Measurements from ENCODE around the gene ALOX15B. TPM values are rescaled to one million over a fixed set of nuclear protein-coding genes. Genes with fewer than 3 reads are reported as not detected.
"Not testable (repeated sequence)": the region's sequence is repeated elsewhere in the genome, so short reads cannot be mapped to it uniquely, and the experiment has no call there.

The ALOX15B gene
- total RNA-seq, 1 donor from 2014 or later: 121 TPM

DNA sequence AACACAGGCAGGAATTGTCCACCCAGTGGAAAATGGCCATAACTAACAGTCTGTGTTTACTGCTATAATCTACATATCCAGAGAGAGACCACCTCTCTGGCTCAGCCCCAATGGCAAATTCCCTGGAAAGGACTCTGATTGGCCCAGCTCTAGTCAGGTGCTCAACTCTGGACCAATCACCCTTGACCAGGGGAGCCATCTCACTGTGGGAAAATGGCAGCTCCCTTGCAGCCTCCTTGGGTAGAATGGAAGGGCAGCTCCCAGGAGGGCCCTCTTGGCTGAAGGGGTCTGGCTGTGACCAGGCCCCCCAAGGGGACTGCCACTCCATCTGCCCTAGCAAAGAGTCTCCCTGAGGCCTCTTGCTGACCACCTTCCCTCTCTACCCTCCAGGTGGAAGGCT lies 3.1 kb downstream of the ALOX15B start:
- ATAC-seq: no peak

DNA sequence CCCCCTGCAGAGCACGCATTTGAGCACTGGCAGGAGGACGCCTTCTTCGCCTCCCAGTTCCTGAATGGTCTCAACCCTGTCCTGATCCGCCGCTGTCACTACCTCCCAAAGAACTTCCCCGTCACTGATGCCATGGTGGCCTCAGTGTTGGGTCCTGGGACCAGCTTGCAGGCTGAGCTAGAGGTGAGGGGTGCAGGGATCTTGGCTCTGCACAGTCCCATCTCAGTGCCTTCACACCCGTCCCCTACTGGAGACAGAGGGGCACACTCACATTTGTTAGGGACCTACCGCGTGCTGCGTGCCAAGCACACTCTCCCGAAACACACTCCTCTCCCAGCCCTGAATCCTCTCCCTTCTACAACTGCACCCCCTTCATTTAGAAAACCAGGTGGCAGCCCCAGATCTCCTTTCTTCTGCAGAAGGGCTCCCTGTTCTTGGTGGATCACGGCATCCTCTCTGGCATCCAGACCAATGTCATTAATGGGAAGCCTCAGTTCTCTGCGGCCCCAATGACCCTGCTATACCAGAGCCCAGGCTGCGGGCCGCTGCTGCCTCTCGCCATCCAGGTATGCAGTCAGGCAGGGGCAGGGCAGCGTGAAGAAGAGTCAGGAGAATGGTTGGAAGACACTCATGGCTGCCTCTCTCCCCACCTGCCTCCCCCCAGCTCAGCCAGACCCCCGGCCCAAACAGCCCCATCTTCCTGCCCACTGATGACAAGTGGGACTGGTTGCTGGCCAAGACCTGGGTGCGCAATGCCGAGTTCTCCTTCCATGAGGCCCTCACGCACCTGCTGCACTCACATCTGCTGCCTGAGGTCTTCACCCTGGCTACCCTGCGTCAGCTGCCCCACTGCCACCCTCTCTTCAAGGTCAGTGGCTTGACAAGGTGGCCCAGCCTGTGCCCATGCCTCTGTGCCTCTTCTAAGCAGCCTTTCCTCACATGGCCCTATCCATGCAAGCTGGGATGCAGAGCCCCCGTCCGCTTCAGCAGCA lies 6.3 kb downstream of the ALOX15B start:
- no peak for ATAC-seq

DNA sequence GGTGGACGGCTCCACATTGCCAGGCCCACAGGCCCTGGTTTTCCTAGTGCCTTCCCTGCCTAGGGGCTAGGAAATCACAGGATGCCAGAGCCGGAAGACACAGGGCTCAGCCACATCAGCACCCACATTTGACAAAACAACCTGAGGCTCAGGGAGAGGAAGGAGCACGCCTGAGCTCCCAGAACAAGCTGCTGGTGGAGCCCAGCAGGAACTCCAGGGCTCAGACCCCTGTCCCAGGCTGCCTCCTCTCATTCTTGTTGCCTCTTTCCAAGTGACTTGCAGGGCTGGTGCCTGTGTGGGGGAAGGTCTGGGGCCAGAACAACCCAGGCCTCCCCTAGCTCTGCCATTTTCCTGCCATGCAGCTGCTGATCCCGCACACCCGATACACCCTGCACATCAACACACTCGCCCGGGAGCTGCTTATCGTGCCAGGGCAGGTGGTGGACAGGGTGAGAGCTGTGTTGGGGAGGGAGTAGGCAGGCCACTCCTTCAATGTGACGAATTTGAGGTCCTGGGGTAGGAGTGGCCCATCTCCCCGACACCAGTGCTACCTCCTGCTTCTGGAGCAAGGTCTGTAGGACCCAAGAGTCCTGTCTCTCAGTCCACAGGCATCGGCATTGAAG lies 7.6 kb downstream of the ALOX15B start:
- peak; percentile 17 for ATAC-seq

DNA sequence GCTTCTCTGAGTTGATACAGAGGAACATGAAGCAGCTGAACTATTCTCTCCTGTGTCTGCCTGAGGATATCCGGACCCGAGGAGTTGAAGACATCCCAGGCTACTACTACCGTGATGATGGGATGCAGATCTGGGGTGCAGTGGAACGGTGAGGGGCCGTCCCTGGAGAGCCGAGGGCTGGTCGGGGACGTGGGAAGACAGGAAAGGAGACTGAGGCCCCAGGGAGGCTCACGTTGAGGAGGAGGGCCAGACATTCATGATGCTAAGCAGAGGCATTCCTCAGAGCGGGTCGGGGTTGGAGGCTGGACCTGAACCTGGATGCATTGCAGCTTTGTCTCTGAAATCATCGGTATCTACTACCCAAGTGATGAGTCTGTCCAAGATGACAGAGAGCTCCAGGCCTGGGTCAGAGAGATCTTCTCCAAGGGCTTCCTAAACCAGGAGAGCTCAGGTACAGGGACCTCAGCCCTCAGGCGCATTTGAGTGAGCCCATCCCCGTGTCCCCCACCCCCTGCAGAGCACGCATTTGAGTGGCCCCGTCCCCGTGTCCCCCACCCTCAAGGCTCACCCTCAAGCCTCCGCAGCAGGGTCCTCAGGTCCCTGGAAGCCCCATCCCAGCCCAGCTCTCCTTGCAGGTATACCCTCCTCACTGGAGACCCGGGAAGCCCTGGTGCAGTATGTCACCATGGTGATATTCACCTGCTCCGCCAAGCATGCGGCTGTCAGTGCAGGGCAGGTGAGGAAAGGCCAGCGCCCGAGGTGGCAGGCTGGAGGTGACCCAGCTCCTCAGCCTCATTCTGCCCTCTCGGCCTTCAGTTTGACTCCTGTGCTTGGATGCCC lies 8.3 kb downstream of the ALOX15B start:
- no peak for ATAC-seq

DNA sequence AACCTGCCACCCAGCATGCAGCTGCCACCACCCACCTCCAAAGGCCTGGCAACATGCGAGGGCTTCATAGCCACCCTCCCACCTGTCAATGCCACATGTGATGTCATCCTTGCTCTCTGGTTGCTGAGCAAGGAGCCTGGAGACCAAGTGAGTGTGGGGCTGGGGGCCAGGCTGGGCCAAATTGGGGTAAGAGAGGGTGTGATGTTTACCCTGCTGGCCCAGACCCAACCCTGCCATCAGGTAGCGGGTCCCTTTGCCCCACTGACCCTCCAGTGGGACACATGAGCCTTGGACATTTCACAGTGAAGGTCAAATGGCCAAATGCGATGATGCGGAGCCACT lies 8.9 kb downstream of the ALOX15B start:
- ATAC-seq: no peak

DNA sequence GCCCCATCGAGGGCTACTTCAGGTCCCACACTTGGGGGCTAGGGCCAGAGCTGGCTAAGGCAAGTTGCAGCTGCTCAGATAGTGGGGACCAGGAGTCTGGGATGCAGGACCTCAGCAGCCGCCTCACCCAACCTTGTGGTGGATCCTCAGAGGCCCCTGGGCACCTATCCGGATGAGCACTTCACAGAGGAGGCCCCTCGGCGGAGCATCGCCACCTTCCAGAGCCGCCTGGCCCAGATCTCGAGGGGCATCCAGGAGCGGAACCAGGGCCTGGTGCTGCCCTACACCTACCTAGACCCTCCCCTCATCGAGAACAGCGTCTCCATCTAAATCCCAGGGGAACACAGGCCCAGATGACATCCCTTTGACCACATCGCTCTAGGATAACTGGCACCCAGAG lies 9.4 kb downstream of the ALOX15B start:
- ATAC-seq: no peak

DNA sequence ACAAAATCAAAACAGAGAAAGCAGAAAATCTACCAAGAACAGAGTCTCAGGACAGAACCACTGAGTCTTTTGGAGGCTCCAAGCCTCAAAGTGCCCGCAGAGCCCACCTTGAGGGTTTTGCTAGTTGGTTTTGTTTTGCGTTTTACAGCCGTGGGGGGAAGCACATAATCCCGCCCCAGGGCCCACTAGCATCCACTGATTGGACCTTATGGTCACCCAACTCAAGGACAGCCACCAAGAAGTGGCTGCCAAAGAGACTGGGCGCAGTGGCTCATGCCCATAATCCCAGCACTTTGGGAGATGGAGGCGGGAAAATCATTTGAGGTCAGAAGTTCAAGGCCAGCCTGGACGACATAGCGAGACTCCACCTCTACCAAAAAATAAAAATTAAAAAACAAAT lies 9.9 kb downstream of the ALOX15B start:
- no peak for ATAC-seq

DNA sequence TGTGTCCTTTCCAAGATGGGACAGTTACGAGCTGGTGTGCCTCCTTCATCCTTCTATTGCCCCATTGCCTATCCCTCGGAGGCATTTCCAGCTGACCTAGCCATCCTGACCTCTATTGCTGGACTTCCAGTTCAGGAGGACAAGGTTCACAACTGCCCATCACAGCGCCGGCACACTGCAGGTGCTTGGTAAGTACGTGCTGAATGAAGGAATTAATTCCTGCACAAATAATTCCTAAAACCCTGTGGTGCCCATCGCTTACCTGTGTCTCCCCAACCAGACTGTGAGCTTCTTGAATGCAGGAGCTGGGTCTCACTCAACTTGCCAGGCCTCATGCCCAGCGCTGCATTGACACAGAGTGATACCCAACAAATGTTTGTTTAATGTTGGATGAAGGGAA lies 13.0 kb downstream of the ALOX15B start:
- ATAC-seq: no peak

DNA sequence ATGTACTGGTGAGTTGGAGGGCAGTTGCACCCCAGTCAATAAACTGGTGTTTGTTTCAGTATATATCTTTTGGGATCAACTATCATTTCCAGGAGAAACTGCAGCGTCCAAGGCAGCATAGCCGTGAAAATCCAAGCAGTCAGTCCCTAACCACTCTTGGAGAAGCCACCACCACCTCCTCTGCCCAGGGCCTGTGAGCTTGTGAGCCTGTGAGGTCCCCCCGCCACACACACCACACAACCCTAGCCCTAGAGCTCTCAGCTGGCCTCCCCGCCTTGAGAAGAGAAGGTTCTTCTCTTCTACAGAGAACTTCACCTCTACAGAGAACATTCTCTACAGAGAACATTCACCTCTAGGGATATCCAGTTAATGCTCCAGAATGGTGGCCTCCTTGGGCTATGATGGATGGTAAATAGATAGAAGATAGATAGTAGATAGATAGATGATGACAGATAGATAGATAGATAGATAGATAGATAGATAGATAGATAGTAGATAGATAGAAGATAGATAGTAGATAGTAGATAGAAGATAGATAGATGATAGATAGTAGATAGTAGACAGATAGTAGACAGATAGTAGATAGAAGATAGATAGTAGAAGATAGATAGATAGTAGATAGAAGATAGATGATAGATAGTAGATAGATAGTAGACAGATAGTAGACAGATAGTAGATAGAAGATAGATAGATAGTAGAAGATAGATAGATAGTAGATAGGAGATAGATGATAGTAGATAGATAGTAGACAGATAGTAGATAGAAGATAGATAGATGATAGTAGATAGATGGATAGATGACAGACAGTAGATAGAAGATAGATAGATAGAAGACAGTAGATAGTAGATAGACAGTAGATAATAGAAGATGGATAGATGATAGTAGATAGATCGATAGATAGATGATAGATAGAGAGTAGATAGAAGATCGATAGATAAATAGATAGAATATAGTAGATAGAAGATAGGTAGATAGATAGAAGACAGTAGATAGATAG lies 13.7 kb downstream of the ALOX15B start:
- no peak for ATAC-seq

DNA sequence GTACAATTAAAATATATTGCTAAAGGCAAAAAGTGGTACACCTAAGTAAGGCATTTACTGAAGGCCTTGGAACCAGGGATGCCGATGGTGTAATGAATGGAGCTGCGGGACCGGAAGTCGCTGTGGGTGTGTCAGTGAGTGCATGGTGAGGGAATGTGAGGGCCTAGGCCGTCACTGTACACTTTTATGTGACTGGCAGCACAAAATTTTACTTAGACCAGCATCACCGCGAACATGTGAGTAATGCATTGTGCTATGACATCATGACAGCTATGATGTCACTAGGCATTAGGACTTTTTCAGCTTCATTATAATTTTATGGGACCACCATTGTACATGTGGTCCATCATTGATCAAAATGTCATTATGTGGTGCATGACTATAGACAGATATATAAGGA lies 14.7 kb downstream of the ALOX15B start:
- no peak for ATAC-seq

DNA sequence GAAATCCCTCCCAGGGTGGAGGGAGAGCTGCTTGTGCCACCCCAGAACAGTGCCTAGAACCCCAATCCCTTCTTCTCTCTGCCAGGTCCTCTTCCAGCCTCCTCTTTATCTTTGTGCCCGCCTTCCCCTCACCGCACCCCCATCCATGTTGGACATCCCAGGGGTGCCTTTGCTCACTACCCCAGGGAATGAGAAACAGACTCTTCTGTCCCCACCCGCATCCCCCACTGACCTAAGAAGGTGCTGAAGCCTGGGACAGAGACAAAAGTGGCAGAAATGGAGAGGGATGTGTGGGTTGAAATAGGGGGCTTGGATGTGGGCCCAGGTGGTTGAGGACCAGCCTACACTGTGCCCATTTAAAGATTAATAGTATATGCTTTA lies 17.0 kb downstream of the ALOX15B start:
- no peak for ATAC-seq

DNA sequence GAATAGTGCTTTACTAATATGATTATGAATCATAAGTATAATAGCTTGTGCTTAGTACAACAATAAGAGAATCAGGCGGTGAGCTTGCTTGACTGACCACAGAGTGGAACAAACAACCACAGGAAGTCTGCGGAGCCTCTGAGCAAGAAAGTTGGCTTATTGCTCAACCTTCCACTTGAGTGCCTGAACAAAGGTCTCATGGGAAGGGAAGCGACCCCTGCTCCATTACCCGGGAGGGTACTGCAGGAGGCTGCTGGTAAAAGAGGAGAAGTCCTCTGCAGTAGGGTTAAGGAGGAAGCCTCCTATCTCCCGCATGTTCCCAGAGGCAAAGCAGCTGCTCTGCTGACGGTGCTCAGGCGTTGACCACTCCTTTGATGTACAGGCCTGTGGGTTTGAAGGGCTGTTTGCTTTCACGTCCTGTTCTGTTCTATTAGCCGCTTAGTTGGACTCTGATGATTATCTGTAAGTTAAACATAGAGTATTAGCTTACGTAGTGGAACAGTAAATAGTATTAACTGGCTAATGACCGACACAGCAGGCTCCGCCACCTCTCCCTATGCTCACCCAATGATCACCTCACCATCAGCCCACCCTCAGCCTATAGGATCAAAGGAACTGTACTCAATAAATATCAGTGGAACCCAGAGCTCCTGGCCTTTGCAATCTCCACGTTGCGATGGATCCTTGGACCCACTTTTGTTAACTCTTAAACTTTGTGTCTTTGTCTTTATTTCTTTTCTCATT lies 17.5 kb downstream of the ALOX15B start:
- ATAC-seq: peak; percentile 53

DNA sequence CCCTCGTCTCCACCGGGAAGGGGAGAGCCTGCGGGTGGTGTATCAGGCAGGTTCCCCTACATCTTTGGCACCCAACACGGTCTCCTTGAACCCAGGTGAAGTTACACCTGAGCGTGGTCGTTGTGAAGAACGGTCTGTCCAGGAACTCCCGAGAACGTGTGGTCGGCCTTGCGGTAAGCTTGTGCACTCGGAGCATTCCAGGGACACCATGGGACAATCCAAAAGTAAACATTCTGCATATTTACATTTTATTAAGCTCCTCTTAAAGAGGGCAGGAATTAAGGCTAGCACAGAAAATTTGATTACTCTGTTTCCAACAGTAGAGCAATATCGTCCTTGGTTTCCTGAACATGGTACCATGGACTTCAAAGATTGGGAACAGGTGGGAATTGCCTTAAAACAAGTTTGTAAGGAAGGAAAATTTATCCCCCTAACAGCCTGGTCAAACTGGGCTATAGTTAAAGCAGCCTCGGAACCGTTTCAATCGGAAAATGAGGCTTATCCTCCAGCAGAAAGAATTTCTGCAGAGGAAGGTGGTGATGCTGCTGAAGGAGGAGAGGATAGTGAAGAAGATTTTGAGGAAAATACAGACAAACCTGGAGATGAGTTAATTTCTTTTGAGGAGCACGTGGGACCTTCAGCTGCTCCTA lies 18.2 kb downstream of the ALOX15B start:
- no peak for ATAC-seq

DNA sequence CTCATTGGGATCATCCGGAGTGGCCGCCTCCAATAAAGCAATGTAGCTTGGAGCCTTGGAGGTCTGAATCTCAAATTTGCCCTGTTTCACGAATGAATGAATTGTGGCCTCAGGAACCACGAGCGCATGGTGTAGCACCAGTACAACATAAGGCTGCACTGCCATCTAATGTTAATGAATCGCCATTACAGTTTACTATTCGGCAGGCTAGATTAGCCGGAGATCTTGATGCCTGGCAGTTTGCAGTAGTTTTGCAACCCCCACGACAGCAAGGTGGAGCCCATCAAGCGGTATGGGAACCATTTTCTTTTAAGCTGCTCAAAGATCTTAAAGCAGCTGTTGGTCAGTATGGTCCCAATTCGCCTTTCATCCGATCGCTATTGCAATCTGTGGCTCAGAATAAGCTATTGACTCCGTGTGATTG lies 18.8 kb downstream of the ALOX15B start:
- peak; percentile 72 for ATAC-seq

DNA sequence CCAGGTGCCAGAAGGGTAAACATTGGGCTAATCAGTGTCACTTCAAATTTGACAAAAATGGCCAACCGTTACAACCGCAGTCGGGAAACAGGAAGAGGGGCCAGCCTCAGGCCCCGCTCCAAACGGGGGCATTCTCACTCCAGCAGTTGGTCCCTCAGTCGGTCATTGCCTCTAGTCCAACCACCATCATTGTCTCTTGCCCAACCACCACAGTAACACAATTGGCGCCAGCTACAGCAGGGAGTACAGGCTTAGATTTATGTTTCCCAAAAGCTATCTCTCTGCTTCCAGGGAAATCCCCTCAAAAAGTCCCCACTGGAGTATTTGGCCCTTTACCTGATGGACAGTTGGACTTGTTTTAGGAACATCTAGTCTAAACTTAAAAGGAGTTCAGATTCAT lies 20.3 kb downstream of the ALOX15B start:
- ATAC-seq: no peak

DNA sequence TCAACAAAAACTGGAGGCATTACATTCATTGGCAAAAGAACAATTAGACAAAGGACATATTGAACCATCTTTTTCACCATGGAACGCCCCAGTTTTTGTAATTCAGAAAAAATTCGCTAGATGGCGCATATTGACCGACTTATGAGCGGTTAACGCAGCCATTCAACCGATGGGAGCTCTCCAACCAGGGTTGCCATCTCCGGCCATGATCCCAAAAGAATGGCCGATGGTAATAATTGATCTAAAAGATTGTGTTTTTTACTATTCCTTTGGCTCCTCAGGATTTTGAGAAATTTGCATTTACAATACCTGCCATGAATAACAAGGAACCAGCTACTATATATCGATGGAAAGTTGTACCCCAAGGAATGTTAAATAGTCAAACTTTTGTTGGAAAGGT lies 21.4 kb downstream of the ALOX15B start:
- peak; percentile 45 for ATAC-seq

DNA sequence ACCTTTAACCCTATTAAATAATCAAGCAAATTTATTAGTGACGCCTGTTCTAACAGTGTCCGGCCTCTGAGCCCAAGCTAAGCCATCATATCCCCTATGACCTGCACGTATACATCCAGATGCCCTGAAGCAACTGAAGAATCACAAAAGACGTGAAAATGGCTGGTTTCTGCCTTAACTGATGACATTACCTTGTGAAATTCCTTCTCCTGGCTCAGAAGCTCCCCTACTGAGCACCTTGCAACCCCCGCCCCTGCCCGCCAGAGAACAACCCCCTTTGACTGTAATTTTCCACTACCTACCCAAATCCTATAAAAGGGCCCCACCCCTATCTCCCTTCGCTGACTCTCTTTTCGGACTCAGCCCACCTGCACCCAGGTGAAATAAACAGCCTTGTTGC lies 23.0 kb downstream of the ALOX15B start:
- not testable (repeated sequence) for ATAC-seq

DNA sequence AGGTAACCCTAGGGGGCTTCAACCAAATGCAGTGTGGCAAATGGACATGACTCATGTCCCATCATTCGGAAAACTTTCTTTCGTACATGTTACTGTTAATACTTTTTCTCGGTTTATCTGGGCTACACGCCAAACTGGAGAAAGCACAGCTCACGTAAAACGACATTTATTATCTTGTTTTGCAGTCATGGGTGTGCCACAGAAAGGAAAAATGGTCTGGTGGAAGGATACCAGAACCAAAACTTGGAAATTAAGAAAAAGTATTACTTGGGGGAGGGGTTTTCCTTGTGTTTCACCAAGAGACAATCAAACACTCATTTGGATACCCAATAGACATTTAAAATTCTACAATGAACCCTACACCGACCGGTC lies 23.6 kb downstream of the ALOX15B start:
- ATAC-seq: no peak

DNA sequence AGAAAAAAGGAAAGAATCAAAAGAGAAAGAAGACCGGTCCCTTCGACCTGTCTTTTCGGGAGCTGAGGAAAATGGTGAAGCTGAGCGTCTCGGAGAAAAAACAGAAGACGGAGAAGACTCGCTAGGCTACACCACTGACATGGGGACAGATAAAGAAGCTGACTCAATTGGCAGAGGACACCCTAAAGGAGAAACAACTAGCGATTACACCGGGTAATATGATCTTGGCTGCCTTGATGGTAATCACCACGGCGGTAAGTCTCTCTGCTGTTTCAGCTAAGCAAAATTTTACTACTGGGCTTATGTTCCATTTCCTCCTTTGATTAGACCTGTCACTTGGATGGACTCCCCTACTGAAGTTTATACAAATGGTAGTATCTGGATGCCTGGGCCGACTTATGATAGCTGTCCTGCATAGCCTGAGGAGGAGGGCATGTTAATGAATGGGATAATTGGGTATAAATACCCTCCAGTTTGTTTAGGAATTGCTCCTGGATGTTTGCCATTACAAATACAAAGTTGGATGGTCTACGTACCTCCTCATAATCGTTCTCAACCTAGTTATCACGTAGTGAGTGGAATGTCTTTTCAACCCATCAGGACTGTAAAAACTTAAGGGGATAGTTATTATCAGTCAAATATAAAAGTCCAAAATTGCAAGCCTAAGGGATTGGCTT lies 24.1 kb downstream of the ALOX15B start:
- no peak for ATAC-seq

All from esophagus mucosa (tissue), 1 donor.